Esophagus muscularis mucosa (tissue), 4 donors: Measurements from ENCODE around the gene EMID1. TPM values are rescaled to one million over a fixed set of nuclear protein-coding genes. Genes with fewer than 3 reads are reported as not detected.

ENCODE experiments used
- DNase-seq: peaks from one replicate; pipeline ENCODE4 v3.0.0-alpha.2; 2017; ENCODE audit errors: extremely low spot score
- H3K27ac ChIP-seq, 4 donors: fragments of 200-600 bp; sonication (generic); replicated peaks in 1 of 4; 1 replicate in 3 of 4; 2 replicates in 1 of 4; pipeline ENCODE4 v1.5.1; 2016 to 2019; ENCODE audit warnings: mild to moderate bottlenecking in 1 of 4
- H3K27me3 ChIP-seq, 4 donors: fragments of 200-600 bp; sonication (generic); one replicate each; pipeline versions ENCODE4 v1.5.1 to v1.6.0; 2016 to 2019
- H3K36me3 ChIP-seq, 4 donors: fragments of 200-600 bp; sonication (generic); one replicate each; pipeline ENCODE4 v1.5.1; 2016 to 2019
- H3K4me1 ChIP-seq, 4 donors: fragments of 200-600 bp; sonication (generic); one replicate each; pipeline ENCODE4 v1.5.1; 2016 to 2019
- H3K4me3 ChIP-seq, 4 donors: fragments of 200-600 bp; sonication (generic); 1 replicate in 2 of 4; 2 replicates in 2 of 4; pipeline ENCODE4 v1.5.1; 2016 to 2019; ENCODE audit warnings: mild to moderate bottlenecking in 4 of 4, moderate library complexity in 1 of 4
- H3K9me3 ChIP-seq, 4 donors: fragments of 200-600 bp; sonication (generic); 1 replicate in 3 of 4; 2 replicates in 1 of 4; pipeline ENCODE4 v1.5.1; 2016 to 2019
- CTCF ChIP-seq, 3 experiments: fragments of 200-600 bp in 2 of 3; fragments of 450-650 bp in 1 of 3; sonication (generic) in 2 of 3; IDR thresholded peaks; one replicate each; pipeline ENCODE4 v1.5.1; 2017 to 2019; ENCODE audit warnings: antibody characterized with exemption in 3 of 3, mild to moderate bottlenecking in 2 of 3, moderate library complexity in 1 of 3
- EP300 ChIP-seq: sonication (generic); formaldehyde crosslinking; IDR thresholded peaks from one replicate; pipeline ENCODE4 v1.6.1; 2017; ENCODE audit warnings: antibody characterized with exemption
- POLR2A ChIP-seq: fragments of 450-650 bp; IDR thresholded peaks from one replicate; pipeline ENCODE4 v1.6.1; 2017; ENCODE audit warnings: antibody characterized with exemption, moderate library complexity, mild to moderate bottlenecking, low read depth
- POLR2AphosphoS5 ChIP-seq, 2 donors: sonication (generic); formaldehyde crosslinking; IDR thresholded peaks; one replicate each; pipeline ENCODE4 v1.6.1; 2017; ENCODE audit warnings: antibody characterized with exemption in 2 of 2
- WGBS: methylation state at CpG from one replicate; pipeline ENCODE4 v1.1.5; 2018; 5-methylcytosine and 5-hydroxymethylcytosine counted together
- intact Hi-C: fragments of 100-400 bp; cut with DNase I; formaldehyde crosslinking; loops from one replicate; pipeline ENCODE4 v1.15.1; 2023
- total RNA-seq, 4 donors: library from RNA; depleted of rRNA; stranded (reverse); fragments of >200 nt; gene quantifications; one replicate each; pipeline versions ENCODE4 v1.1.0 to v1.2.1, GENCODE V29; 2016

The EMID1 gene
- total RNA-seq, 4 donors from 2014 or later = 0.65 to 4.0 (median 0.93) TPM

DNA sequence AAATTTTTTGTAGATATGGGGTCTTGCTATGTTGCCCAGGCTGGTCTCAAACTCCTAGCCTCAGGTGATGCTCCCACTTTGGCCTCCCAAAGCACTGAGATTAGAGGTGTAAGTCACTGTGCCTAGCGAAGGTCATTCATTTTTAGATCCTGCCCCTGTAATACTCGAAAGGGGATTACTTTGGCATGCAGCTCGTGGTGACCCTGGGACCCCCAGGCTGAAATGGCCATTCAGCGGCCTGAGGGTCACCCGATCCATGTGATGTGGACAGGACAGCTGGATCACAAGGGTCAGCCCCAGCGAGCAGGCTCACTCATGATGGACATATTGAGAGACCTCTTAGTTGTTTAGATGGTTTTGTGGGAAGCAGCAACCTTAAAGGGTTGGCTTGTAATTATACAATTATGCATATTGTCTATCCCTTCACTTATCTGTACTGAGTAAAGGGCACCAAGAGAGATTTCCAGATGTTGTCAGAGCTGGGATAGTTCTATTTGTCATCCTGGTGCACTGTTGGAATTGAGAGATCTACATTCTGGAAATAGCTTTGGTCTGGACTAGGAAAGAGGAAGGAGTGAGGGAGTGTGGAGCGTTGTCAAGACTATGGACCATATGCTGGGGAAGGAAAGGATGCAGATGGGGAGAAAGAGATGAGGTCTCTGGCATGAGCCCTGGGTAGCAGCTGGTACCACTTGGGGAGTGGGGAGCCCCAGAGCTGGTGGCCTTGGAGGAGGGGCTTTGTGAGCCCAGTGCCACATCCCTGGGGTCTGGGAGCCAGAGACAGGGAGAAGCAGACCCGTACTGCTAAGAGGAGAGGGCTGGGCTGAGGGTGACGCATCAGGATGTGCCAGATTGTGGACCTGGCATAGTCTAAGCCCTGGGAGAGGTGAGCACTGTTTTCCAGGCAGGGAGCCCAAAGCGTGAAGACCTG lies 46.5 kb downstream of the EMID1 start:
- DNase-seq = peak; percentile 66

GRCh38 chr22:29253561-29254285 lies 48.0 kb downstream of the EMID1 start:
- intact Hi-C loops = no loop called here
- no peak overlapping the region for H3K4me3 ChIP-seq
- no peaks in the 10 kb centered on the region for H3K27me3 ChIP-seq
- no peaks in the 10 kb centered on the region for H3K4me1 ChIP-seq
- DNase-seq = no peak
- peaks cover 0 to 3% (median 1%) of the 10 kb centered on the region in 4 donors for H3K36me3 ChIP-seq
- H3K27ac ChIP-seq = no peak overlapping the region
- TF ChIP-seq EP300 (no peak), POLR2A (no peak), POLR2AphosphoS5 (IDR thresholded peaks at IDR 0.05) (no peak), CTCF (IDR thresholded peaks at IDR 0.05) (no peak)
- WGBS = 75% methylated on average over 13 of the region's 14 CpGs
- H3K9me3 ChIP-seq = no peaks in the 10 kb centered on the region

More for the DNA sequence above, 46.5 kb downstream of the EMID1 start:
- Histone ChIP-seq H3K4me1 (no peaks in the 10 kb centered on the region), H3K36me3 (no peaks in the 10 kb centered on the region), H3K27ac (no peak overlapping the region), H3K27me3 (no peaks in the 10 kb centered on the region), H3K9me3 (no peaks in the 10 kb centered on the region), H3K4me3 (no peak overlapping the region)
- 92% methylated on average over 10 of the region's 10 CpGs for WGBS
- no peak for TF ChIP-seq EP300
- no peak for TF ChIP-seq POLR2AphosphoS5 (IDR thresholded peaks at IDR 0.05)
- no peak for TF ChIP-seq POLR2A
- no peak for TF ChIP-seq CTCF (IDR thresholded peaks at IDR 0.05)
- intact Hi-C loops = no loop called here

- no peak for DNase-seq
- H3K9me3 ChIP-seq = no peaks in the 10 kb centered on the region
- TF ChIP-seq CTCF (IDR thresholded peaks at IDR 0.05) (no peak), POLR2AphosphoS5 (IDR thresholded peaks at IDR 0.05) (no peak), EP300 (no peak), POLR2A (no peak)
- H3K27me3 ChIP-seq = no peaks in the 10 kb centered on the region
- no peak overlapping the region for H3K27ac ChIP-seq
- no peaks in the 10 kb centered on the region for H3K4me1 ChIP-seq
- WGBS = 83% methylated on average over 4 of the region's 4 CpGs
- intact Hi-C loops = no loop called here
- peaks cover 0 to 8% (median 6%) of the 10 kb centered on the region in 4 donors for H3K36me3 ChIP-seq
- H3K4me3 ChIP-seq = no peak overlapping the region
Observed at GRCh38 chr22:29254286-29254660, 48.6 kb downstream of the EMID1 start.

DNA sequence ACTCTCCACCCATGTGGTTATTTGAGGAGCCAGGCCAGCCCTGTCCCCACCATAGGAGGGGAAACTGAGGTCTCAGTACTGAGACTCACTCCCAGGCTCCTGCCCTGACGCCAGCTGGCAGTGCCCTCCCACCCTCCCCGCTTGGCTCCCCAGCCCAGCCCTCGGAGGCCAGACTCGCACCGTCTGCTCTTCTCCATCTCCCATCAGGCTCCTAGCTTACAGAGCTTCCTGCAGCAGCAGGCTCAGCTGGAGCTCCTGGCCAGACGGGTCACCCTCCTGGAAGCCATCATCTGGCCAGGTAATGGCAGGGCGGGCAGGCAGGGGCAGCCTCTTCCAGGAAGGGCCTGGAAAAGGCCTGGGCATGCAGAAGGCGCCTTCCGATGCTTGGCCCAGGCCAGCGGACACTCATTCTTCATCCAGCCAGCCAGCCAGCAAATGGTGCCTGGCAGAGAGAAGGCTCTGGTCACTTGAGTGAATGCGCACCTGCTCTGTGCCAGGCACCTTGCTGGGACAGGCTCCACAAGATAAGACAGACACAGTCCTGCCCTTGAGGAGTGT lies 49.4 kb downstream of the EMID1 start:
- H3K36me3 ChIP-seq = peaks cover 0 to 16% (median 14%) of the 10 kb centered on the region in 4 donors
- whole genome bisulfite sequencing = 100% methylated on average over 6 of the region's 11 CpGs

More for the DNA sequence above, 49.4 kb downstream of the EMID1 start:
- H3K4me3 ChIP-seq = no peak overlapping the region
- TF ChIP-seq EP300 (no peak), CTCF (IDR thresholded peaks at IDR 0.05) (no peak), POLR2A (no peak), POLR2AphosphoS5 (IDR thresholded peaks at IDR 0.05) (no peak)
- intact Hi-C loops = no loop called here
- H3K27me3 ChIP-seq = no peaks in the 10 kb centered on the region
- H3K9me3 ChIP-seq = no peaks in the 10 kb centered on the region
- no peak overlapping the region for H3K27ac ChIP-seq
- DNase-seq = no peak
- H3K4me1 ChIP-seq = no peaks in the 10 kb centered on the region
